DND-41 (cell line): Measurements from ENCODE around the gene MCTP2.

Experiments
- CTCF ChIP-seq: IDR thresholded peaks from 2 replicates; pipeline ENCODE4 v1.5.1; 2012; ENCODE audit warnings: borderline replicate concordance, low read length, moderate library complexity, mild to moderate bottlenecking; ENCODE audit not compliant: poor library complexity, severe bottlenecking; ENCODE audit errors: extremely low read depth
- EZH2 ChIP-seq: IDR thresholded peaks from 3 replicates; pipeline ENCODE4 v1.6.1; 2012; ENCODE audit warnings: borderline replicate concordance, low read depth, mild to moderate bottlenecking, moderate library complexity, low read length, inconsistent platforms; ENCODE audit not compliant: severe bottlenecking

DNA sequence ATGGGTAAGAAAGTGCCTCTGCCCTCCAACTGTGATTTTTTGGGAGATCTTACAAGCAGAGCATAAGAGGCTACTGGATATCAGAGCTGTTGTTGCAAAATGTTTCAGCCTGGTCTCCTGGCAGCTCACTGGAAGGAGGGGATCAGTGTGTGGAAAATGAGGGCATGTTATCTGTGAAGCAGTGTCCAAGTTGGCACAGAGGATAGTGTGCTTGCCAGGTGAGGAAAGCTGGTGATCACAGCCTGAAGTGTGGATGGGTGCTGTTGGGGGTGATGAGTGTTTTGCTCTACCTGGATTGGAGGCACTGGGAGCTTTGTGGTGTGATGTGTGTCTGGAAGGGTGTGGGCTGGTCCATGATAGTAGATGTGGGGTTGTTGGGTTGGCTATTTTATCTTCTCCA, 69.3 kb downstream of the MCTP2 start:
- TF ChIP-seq CTCF (no peak), EZH2 (no peak)
